Lower leg skin (tissue), 4 donors: Measurements from ENCODE around the gene PTBP1. TPM values are rescaled to one million over a fixed set of nuclear protein-coding genes. Genes with fewer than 3 reads are reported as not detected.

Experiments
- DNase-seq, 2 donors: peaks; one replicate each; pipeline ENCODE4 v3.0.0-alpha.2; 2019; ENCODE audit warnings: low spot score in 2 of 2
- H3K4me3 ChIP-seq: fragments of 200-600 bp; sonication (generic); 2 replicates; pipeline ENCODE4 v1.5.1; 2017; ENCODE audit warnings: mild to moderate bottlenecking, low read depth; ENCODE audit not compliant: poor library complexity, severe bottlenecking
- CTCF ChIP-seq, 3 donors: fragments of 450-650 bp; IDR thresholded peaks; one replicate each; pipeline ENCODE4 v1.5.1; 2016; ENCODE audit warnings: antibody characterized with exemption in 3 of 3, mild to moderate bottlenecking in 3 of 3, moderate library complexity in 2 of 3
- POLR2A ChIP-seq, 2 donors: fragments of 450-650 bp; IDR thresholded peaks; one replicate each; pipeline ENCODE4 v1.6.1; 2016 to 2017; ENCODE audit warnings: antibody characterized with exemption in 2 of 2, mild to moderate bottlenecking in 1 of 2, moderate library complexity in 1 of 2
- WGBS, 2 donors: methylation state at CpG; one replicate each; pipeline ENCODE4 v1.1.5; 2018; 5-methylcytosine and 5-hydroxymethylcytosine counted together
- intact Hi-C: fragments of 100-400 bp; cut with DNase I; formaldehyde crosslinking; loops from one replicate; pipeline ENCODE4 v1.15.0; 2023; ENCODE audit warnings: low total_unique reads
- total RNA-seq, 4 donors: library from RNA; depleted of rRNA; stranded (reverse); fragments of >200 nt; gene quantifications; one replicate each; pipeline ENCODE4 v1.1.0, GENCODE V29; 2016

PTBP1 gene
- total RNA-seq, 4 donors from 2014 or later = 167 to 237 (median 205) TPM

GRCh38 chr19:805166-805551 lies 7.9 kb downstream of the PTBP1 start:
- TF ChIP-seq CTCF (IDR thresholded peaks at IDR 0.05) (no peak), POLR2A (IDR thresholded peaks at IDR 0.05) (no peak)
- DNase-seq = no peak
- no peak overlapping the region for H3K4me3 ChIP-seq
- intact Hi-C loops = no loop called here
- 77 to 94% methylated on average over 20 to 25 of the region's 33 CpGs for WGBS, 2 donors

DNA sequence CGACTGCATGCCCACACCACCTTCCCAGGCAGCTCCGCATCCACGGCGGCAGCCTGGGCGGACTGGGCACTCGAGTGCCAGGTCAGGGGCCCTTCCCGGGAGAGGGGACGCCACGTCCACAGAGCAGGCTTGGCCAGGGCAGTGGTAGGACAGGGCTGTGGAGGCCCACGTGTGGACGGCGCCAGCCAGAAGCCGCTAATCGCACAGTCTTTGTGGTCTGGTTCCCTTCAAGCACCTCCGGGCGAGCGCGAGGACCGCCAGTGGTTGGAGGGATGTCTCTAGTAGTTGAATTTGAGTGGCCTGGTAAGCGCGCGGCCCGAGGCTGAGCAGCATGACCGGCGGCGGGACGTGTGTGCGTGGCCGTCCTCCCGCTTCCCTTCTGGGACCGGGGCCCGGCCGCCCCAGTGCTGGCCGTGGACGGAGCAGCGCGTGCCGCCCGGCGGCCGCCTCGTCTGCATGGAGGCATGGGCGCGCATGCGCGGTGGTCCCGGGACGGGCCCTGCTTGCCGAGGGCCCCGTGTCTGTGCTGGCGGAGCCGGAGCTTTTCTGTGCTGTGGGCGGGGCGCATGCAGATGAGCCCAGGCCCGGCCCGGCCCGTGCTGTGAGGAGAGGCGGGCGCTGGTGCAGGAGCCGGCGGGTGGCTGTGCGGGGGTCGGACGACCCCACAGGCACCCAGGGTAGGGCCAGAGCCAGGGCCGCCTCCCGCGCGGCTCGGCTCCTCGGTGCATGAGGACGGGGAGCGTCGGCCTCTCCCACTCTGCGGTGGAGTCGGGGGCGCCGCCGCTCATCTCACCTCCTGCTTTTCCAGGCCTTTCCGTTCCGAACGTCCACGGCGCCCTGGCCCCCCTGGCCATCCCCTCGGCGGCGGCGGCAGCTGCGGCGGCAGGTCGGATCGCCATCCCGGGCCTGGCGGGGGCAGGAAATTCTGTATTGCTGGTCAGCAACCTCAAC lies 8.6 kb downstream of the PTBP1 start:
- 93 to 95% methylated on average over 47 to 92 of the region's 93 CpGs for WGBS, 2 donors
- TF ChIP-seq POLR2A (IDR thresholded peaks at IDR 0.05) (no peak), CTCF (IDR thresholded peaks at IDR 0.05) (no peak)
- DNase-seq = no peak
- no peak overlapping the region for H3K4me3 ChIP-seq
- intact Hi-C loops = no loop called here

DNA sequence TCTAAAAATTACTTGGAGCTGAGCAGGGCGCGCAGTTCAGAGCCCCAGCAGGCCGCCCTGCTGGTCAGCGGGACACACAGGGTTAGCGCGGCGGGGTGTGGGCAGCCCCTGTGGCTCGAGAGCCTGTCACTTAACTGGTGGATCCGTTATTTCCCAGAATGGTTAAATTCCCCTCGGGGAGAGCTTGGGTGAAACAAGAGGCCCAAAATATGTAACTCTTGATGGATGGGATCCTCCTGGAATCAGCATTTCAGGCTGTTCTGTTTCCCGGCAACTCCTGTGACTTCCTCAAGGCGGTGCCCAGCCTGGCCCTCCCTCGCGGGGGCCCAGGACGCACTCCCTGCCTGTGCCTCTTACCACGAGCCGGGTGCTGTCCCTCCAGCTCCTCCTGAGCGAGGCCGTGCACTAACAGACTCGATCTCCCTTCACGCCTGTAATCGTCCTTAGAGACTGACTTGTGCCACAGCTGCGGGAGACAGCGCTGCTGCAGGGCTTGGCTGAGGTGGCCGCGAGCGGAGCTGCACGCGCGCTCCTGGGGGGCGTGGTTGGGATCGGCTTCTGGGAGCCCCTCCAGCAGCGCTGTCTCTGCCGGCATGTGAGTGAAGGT lies 9.7 kb downstream of the PTBP1 start:
- 70 to 72% methylated on average over 34 of the region's 34 CpGs for WGBS, 2 donors
- TF ChIP-seq POLR2A (IDR thresholded peaks at IDR 0.05) (no peak), CTCF (IDR thresholded peaks at IDR 0.05) (no peak)
- no peak overlapping the region for H3K4me3 ChIP-seq
- no peak for DNase-seq
- intact Hi-C loops = no loop called here

DNA sequence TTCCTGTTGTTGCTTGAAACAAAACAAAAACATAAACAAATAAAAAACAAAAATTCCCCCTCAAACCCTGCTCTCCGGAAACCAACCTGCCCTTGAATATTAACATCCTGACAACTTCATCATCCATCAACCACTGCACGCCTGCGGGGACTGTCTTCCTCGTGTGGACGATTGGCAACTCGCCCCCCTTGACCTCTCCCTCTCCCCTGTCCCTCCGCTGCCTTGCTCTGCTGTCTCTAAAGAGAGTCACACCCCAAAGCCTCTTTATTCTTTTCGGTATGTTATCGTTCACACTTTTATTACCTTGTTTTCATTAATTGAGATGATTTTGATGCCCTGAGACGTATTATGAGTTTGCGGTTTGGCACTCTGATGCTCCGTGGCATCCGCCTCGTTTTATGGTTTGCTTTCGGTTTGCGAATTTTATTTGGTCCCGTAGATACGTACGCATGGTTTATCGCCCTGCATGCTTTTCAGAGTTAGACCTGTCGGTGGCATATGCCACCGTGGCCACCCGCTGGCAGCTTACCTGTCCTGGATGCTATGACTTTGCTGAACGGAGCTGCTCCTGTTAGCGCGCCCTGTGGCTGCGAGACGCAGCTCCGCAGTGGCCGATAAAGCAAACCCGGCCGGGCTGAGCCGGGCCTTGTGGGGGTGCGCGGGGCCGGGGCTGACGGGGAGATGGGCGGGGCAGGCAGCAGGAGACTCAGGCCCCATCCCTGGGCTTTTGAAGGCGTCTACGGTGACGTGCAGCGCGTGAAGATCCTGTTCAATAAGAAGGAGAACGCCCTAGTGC lies 10.6 kb downstream of the PTBP1 start:
- DNase-seq = no peak
- intact Hi-C loops = no loop called here
- TF ChIP-seq CTCF (IDR thresholded peaks at IDR 0.05) (no peak), POLR2A (IDR thresholded peaks at IDR 0.05) (no peak)
- 85 to 92% methylated on average over 38 to 44 of the region's 44 CpGs for WGBS, 2 donors
- no peak overlapping the region for H3K4me3 ChIP-seq

DNA sequence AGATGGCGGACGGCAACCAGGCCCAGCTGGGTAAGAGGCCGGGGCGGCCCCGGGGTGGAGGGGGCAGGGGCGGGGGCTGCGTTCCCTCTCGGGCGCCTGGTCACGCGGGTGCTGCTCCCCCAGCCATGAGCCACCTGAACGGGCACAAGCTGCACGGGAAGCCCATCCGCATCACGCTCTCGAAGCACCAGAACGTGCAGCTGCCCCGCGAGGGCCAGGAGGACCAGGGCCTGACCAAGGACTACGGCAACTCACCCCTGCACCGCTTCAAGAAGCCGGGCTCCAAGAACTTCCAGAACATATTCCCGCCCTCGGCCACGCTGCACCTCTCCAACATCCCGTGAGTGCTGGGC lies 11.1 kb downstream of the PTBP1 start:
- intact Hi-C loops = no loop called here
- H3K4me3 ChIP-seq = no peak overlapping the region
- TF ChIP-seq CTCF (IDR thresholded peaks at IDR 0.05) (no peak), POLR2A (IDR thresholded peaks at IDR 0.05) (no peak)
- WGBS, 2 donors = 94% methylated on average over 23 to 26 of the region's 26 CpGs
- no peak for DNase-seq
